GM12878 (cell line): ENCODE results near the gene ROR2. TPM values are rescaled to one million over a fixed set of nuclear protein-coding genes. Genes with fewer than 3 reads are reported as not detected.

ENCODE experiments used
- ATAC-seq: fragments of 200-7000 bp; cut with Tn5 transposase; 3 replicates; pipeline ENCODE4 v1.9.1; 2020; ENCODE audit warnings: mild to moderate bottlenecking, moderate library complexity
- BruUV-seq: library from RNA; stranded (reverse); fragments of 400-500 nt; replicated peaks from 2 replicates; lab custom pipeline; 2021; lab: Mats Ljungman, UMichigan
- CTCF ChIA-PET: fragments of 300-600 bp; sonication (Branson Sonifier 250); formaldehyde crosslinking; extraction: SDS; loops from one replicate; lab custom pipeline; 2021; ENCODE audit warnings: inconsistent platforms; lab: Yijun Ruan, JAX
- POLR2A ChIA-PET: fragments of 350-600 bp; formaldehyde crosslinking; extraction: SDS; loops from one replicate; lab custom pipeline; 2021; ENCODE audit warnings: inconsistent platforms; lab: Charles Lee
- RAD21 ChIA-PET: fragments of 300-600 bp; sonication (Branson Sonifier 250); formaldehyde crosslinking; loops from one replicate; lab custom pipeline; 2023; ENCODE audit warnings: antibody characterized with exemption; ENCODE audit not compliant: unreplicated experiment; lab: Charles Lee
- SMC1A ChIA-PET: fragments of 300-600 bp; sonication (Branson Sonifier 250); formaldehyde crosslinking; loops from one replicate; lab custom pipeline; 2023; ENCODE audit not compliant: unreplicated experiment, uncharacterized antibody; lab: Charles Lee
- DNase-seq: peaks from one replicate; pipeline ENCODE4 v3.0.0-alpha.2; 2011; ENCODE audit warnings: low read depth, low spot score
- FAIRE-seq: peaks from 3 replicates; lab custom pipeline; 2011; peaks lifted over from hg19 to GRCh38; lab: Jason Lieb, UNC
- H2AFZ ChIP-seq: 2 replicates; pipeline ENCODE4 v1.6.0; 2011; ENCODE audit warnings: low read depth, low read length, control low read depth; ENCODE audit not compliant: control insufficient read depth
- H3K27ac ChIP-seq: 2 replicates; pipeline ENCODE4 v1.5.1; 2011; ENCODE audit warnings: control low read depth; ENCODE audit not compliant: control insufficient read depth, insufficient read depth
- H3K27me3 ChIP-seq, 2 experiments: replicated peaks in 1 of 2; 2 replicates each; pipeline versions ENCODE4 v1.6.0 to v1.6.1; 2011; ENCODE audit warnings: low read length in 1 of 2; ENCODE audit not compliant: control insufficient read depth in 2 of 2, insufficient read depth in 2 of 2
- H3K36me3 ChIP-seq, 2 experiments: 2 replicates each; pipeline ENCODE4 v1.5.1; 2011; ENCODE audit warnings: low read length in 1 of 2; ENCODE audit not compliant: control insufficient read depth in 2 of 2, insufficient read depth in 2 of 2
- H3K4me1 ChIP-seq: 2 replicates; pipeline ENCODE4 v1.6.1; 2011; ENCODE audit warnings: mild to moderate bottlenecking, low read length, moderate library complexity, mixed read lengths; ENCODE audit not compliant: control insufficient read depth, insufficient read depth
- H3K4me2 ChIP-seq: 2 replicates; pipeline ENCODE4 v1.6.0; 2011; ENCODE audit warnings: control low read depth; ENCODE audit not compliant: control insufficient read depth, insufficient read depth
- H3K4me3 ChIP-seq: fragments of 200-600 bp; sonication (generic); 2 replicates; pipeline ENCODE4 v1.5.1; 2016
- H3K79me2 ChIP-seq: 2 replicates; pipeline ENCODE4 v1.6.0; 2011; ENCODE audit warnings: low read length; ENCODE audit not compliant: control insufficient read depth, insufficient read depth
- H3K9ac ChIP-seq: 2 replicates; pipeline ENCODE4 v1.8.0; 2011; ENCODE audit warnings: low read length, control low read depth, mixed read lengths; ENCODE audit not compliant: control insufficient read depth, insufficient read depth
- H3K9me3 ChIP-seq: replicated peaks from 3 replicates; pipeline ENCODE4 v1.5.1; 2011; ENCODE audit warnings: mild to moderate bottlenecking, low read length; ENCODE audit not compliant: control insufficient read depth, insufficient read depth
- H4K20me1 ChIP-seq: 2 replicates; pipeline ENCODE4 v1.6.0; 2011; ENCODE audit not compliant: control insufficient read depth, insufficient read depth
- CREM ChIP-seq: IDR thresholded peaks from 2 replicates; pipeline ENCODE4 v1.6.1; 2014; ENCODE audit warnings: antibody characterized with exemption, low read depth
- FOS ChIP-seq: IDR thresholded peaks from 3 replicates; pipeline ENCODE4 v1.6.1; 2011; ENCODE audit warnings: borderline replicate concordance; ENCODE audit not compliant: insufficient read length; ENCODE audit errors: extremely low read depth
- IKZF2 ChIP-seq, 2 experiments: fragments of 450-650 bp; IDR thresholded peaks; 2 replicates each; pipeline ENCODE4 v1.6.1; 2017; ENCODE audit warnings: mild to moderate bottlenecking in 2 of 2, moderate library complexity in 2 of 2
- IRF4 ChIP-seq: IDR thresholded peaks from 2 replicates; pipeline ENCODE4 v1.6.1; 2011; ENCODE audit warnings: low read depth, low read length
- JUND ChIP-seq: IDR thresholded peaks from 2 replicates; pipeline ENCODE4 v1.6.1; 2012; ENCODE audit warnings: low read depth, mild to moderate bottlenecking, low read length, improper control_type of control experiment, moderate library complexity
- RBBP5 ChIP-seq: fragments of 200-600 bp; sonication (generic); conservative IDR thresholded peaks from 2 replicates; pipeline ENCODE4 v1.6.1; 2016
- RELA ChIP-seq: fragments of 450-650 bp; IDR thresholded peaks from 2 replicates; pipeline ENCODE4 v1.8.0; 2014; ENCODE audit warnings: borderline replicate concordance; ENCODE audit not compliant: partially characterized antibody
- SIX5 ChIP-seq: IDR thresholded peaks from 2 replicates; pipeline ENCODE4 v1.6.1; 2011; ENCODE audit warnings: mild to moderate bottlenecking, low read depth, low read length, moderate library complexity; ENCODE audit not compliant: severe bottlenecking
- SMARCA5 ChIP-seq: fragments of 450-650 bp; IDR thresholded peaks from 2 replicates; pipeline ENCODE4 v1.6.1; 2017; ENCODE audit warnings: mild to moderate bottlenecking
- TCF3 ChIP-seq: IDR thresholded peaks from 2 replicates; pipeline ENCODE4 v1.6.1; 2012; ENCODE audit warnings: low read depth, mild to moderate bottlenecking, low read length, borderline replicate concordance; ENCODE audit not compliant: insufficient read depth
- YY1 ChIP-seq: IDR thresholded peaks from 2 replicates; pipeline ENCODE4 v1.6.1; 2011; ENCODE audit warnings: low read depth, mild to moderate bottlenecking, low read length
- ZBED1 ChIP-seq: IDR thresholded peaks from 2 replicates; pipeline ENCODE4 v1.6.1; 2016; ENCODE audit warnings: borderline replicate concordance
- ZSCAN29 ChIP-seq: fragments of 450-650 bp; IDR thresholded peaks from 2 replicates; pipeline ENCODE4 v1.6.1; 2017; ENCODE audit warnings: mild to moderate bottlenecking, moderate library complexity
- WGBS: methylation state at CpG from one replicate; pipeline ENCODE4 v1.1.6; 2016; ENCODE audit warnings: low lambda C conversion rate; ENCODE audit not compliant: insufficient replicate concordance, insufficient coverage; ENCODE audit errors: missing lambda C conversion rate; 5-methylcytosine and 5-hydroxymethylcytosine counted together
- in situ Hi-C: fragments of 300-500 bp; cut with MboI; formaldehyde crosslinking; loops from 9 replicates; pipeline ENCODE4 v1.14.3; 2018; ENCODE audit warnings: mixed read lengths
- intact Hi-C: fragments of 100-400 bp; cut with micrococcal nuclease; formaldehyde crosslinking; loops from one replicate; pipeline ENCODE4 v1.14.2; 2022; ENCODE audit not compliant: unreplicated experiment
- polyA plus RNA-seq, 11 experiments: library from polyadenylated mRNA; depleted of rRNA in 4 of 11; unstranded in 6 of 11; stranded (reverse) in 5 of 11; fragments of >200 nt; fragmentation: Nextera tagmentation in 4 of 11; fragmentation: Illumina TruSeq in 1 of 11; extraction: Ambion mirVana in 4 of 11; extraction: Trizol in 1 of 11; gene quantifications; 1 replicate in 1 of 11; 2 replicates in 10 of 11; pipeline versions ENCODE4 v1.2.1 to v1.2.3, GENCODE V29; 2011 to 2016; ENCODE audit warnings: inconsistent platforms in 2 of 11, missing spikeins in 2 of 11, low read depth in 1 of 11
- total RNA-seq, 4 experiments: library from RNA; depleted of rRNA in 3 of 4; stranded (reverse); fragments of >200 nt in 3 of 4; fragmentation: Illumina TruSeq in 1 of 4; extraction: Trizol in 1 of 4; gene quantifications; 2 replicates each; pipeline versions ENCODE4 v1.2.1 to v1.2.3, GENCODE V29; 2013 to 2021
- TF ChIP-seq, protein P1 (sequence below): fragments of 450-650 bp; IDR thresholded peaks from 2 replicates; pipeline ENCODE4 v1.6.1; 2018; ENCODE audit warnings: borderline replicate concordance, mild to moderate bottlenecking; ENCODE audit not compliant: partially characterized antibody
- TF ChIP-seq, protein P2 (sequence below): IDR thresholded peaks from 2 replicates; pipeline ENCODE4 v1.6.1; 2011; ENCODE audit warnings: borderline replicate concordance, low read depth, mild to moderate bottlenecking, moderate library complexity, mixed read lengths, low read length; ENCODE audit not compliant: insufficient read depth; ENCODE audit errors: extremely low read length
- TF ChIP-seq, protein P3 (sequence below): IDR thresholded peaks from 2 replicates; pipeline ENCODE4 v1.6.1; 2012; ENCODE audit warnings: mild to moderate bottlenecking, low read depth, low read length
- TF ChIP-seq, protein P4 (sequence below): IDR thresholded peaks from 2 replicates; pipeline ENCODE4 v1.6.1; 2011; ENCODE audit warnings: low read depth, low read length, improper control_type of control experiment, borderline replicate concordance

The ROR2 gene
- total and polyA plus RNA-seq, 10 of the 15 experiments (the other 5 are each of a cell fraction or from before 2014, with no cell fraction given), result 0.03 to 0.05 TPM; not detected in 8

DNA sequence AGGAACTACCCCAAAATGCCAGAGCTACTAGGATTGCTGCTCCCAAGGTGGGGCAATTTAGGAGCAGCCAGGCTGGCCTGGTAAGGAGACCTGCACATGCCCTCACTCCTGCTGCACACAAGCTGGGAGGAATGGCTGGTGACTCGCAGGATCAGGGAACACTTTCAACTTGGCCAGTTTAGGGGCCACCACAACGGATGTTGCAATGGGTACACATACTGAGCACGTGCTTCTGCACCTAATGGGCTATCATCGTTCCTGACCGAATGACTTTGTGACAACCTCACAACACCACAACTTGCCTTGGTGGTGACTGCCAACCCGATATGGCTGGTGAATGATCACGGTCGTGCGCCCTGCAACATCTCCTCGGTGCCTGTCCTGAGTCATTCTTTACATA lies 172.0 kb downstream of the ROR2 start:
- in situ Hi-C loops, result no loop called here
- ATAC-seq (no peak), FAIRE-seq (no peak), DNase-seq (no peak)
- Histone ChIP-seq H3K9me3 (no peaks in the 10 kb centered on the region), H4K20me1 (no peaks in the 10 kb centered on the region), H3K27me3 (peaks cover 4 to 8% of the 10 kb centered on the region in 2 experiments; a peak in 3 of 4 replicates), H3K4me3 (no peak overlapping the region), H2AFZ (no peak overlapping the region), H3K27ac (no peak overlapping the region), H3K9ac (no peak overlapping the region), H3K4me2 (no peak overlapping the region), H3K36me3 (no peaks in the 10 kb centered on the region), H3K79me2 (no peaks in the 10 kb centered on the region), H3K4me1 (no peaks in the 10 kb centered on the region)
- ChIA-PET RAD21 (no interaction called here), SMC1A (no interaction called here), CTCF (no interaction called here), POLR2A (no interaction called here)
- WGBS, result 44% methylated on average over 10 of the region's 10 CpGs
- no TSS peak for BruUV-seq
- intact Hi-C loops, result no loop called here
- TF ChIP-seq SMARCA5 (no peak), IRF4 (no peak), ZBED1 (no peak), TCF3 (no peak), FOS (no peak), RBBP5 (no peak), IKZF2 (IDR thresholded peaks at IDR 0.05) (no peak), ZSCAN29 (no peak), YY1 (no peak), RELA (no peak), JUND (no peak), SIX5 (no peak), CREM (no peak)
- TF ChIP-seq, protein P1, sequence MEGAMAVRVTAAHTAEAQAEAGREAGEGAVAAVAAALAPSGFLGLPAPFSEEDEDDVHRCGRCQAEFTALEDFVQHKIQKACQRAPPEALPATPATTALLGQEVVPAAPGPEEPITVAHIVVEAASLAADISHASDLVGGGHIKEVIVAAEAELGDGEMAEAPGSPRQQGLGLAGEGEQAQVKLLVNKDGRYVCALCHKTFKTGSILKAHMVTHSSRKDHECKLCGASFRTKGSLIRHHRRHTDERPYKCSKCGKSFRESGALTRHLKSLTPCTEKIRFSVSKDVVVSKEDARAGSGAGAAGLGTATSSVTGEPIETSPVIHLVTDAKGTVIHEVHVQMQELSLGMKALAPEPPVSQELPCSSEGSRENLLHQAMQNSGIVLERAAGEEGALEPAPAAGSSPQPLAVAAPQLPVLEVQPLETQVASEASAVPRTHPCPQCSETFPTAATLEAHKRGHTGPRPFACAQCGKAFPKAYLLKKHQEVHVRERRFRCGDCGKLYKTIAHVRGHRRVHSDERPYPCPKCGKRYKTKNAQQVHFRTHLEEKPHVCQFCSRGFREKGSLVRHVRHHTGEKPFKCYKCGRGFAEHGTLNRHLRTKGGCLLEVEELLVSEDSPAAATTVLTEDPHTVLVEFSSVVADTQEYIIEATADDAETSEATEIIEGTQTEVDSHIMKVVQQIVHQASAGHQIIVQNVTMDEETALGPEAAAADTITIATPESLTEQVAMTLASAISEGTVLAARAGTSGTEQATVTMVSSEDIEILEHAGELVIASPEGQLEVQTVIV, result no peak
- TF ChIP-seq, protein P2, sequence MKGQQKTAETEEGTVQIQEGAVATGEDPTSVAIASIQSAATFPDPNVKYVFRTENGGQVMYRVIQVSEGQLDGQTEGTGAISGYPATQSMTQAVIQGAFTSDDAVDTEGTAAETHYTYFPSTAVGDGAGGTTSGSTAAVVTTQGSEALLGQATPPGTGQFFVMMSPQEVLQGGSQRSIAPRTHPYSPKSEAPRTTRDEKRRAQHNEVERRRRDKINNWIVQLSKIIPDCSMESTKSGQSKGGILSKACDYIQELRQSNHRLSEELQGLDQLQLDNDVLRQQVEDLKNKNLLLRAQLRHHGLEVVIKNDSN, result no peak
- TF ChIP-seq, protein P3, sequence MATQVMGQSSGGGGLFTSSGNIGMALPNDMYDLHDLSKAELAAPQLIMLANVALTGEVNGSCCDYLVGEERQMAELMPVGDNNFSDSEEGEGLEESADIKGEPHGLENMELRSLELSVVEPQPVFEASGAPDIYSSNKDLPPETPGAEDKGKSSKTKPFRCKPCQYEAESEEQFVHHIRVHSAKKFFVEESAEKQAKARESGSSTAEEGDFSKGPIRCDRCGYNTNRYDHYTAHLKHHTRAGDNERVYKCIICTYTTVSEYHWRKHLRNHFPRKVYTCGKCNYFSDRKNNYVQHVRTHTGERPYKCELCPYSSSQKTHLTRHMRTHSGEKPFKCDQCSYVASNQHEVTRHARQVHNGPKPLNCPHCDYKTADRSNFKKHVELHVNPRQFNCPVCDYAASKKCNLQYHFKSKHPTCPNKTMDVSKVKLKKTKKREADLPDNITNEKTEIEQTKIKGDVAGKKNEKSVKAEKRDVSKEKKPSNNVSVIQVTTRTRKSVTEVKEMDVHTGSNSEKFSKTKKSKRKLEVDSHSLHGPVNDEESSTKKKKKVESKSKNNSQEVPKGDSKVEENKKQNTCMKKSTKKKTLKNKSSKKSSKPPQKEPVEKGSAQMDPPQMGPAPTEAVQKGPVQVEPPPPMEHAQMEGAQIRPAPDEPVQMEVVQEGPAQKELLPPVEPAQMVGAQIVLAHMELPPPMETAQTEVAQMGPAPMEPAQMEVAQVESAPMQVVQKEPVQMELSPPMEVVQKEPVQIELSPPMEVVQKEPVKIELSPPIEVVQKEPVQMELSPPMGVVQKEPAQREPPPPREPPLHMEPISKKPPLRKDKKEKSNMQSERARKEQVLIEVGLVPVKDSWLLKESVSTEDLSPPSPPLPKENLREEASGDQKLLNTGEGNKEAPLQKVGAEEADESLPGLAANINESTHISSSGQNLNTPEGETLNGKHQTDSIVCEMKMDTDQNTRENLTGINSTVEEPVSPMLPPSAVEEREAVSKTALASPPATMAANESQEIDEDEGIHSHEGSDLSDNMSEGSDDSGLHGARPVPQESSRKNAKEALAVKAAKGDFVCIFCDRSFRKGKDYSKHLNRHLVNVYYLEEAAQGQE, result no peak
- TF ChIP-seq, protein P4, sequence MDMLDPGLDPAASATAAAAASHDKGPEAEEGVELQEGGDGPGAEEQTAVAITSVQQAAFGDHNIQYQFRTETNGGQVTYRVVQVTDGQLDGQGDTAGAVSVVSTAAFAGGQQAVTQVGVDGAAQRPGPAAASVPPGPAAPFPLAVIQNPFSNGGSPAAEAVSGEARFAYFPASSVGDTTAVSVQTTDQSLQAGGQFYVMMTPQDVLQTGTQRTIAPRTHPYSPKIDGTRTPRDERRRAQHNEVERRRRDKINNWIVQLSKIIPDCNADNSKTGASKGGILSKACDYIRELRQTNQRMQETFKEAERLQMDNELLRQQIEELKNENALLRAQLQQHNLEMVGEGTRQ, result no peak
